Measurements from ENCODE around the gene TMEM222.
"Not testable (repeated sequence)": the region's sequence is repeated elsewhere in the genome, so short reads cannot be mapped to it uniquely, and the experiment has no call there.

The TMEM222 gene

GRCh38 chr1:27380224-27380623 lies 58.3 kb downstream of the TMEM222 start:
- no peak for DNase-seq (ENCODE audit: low spot score)

DNA sequence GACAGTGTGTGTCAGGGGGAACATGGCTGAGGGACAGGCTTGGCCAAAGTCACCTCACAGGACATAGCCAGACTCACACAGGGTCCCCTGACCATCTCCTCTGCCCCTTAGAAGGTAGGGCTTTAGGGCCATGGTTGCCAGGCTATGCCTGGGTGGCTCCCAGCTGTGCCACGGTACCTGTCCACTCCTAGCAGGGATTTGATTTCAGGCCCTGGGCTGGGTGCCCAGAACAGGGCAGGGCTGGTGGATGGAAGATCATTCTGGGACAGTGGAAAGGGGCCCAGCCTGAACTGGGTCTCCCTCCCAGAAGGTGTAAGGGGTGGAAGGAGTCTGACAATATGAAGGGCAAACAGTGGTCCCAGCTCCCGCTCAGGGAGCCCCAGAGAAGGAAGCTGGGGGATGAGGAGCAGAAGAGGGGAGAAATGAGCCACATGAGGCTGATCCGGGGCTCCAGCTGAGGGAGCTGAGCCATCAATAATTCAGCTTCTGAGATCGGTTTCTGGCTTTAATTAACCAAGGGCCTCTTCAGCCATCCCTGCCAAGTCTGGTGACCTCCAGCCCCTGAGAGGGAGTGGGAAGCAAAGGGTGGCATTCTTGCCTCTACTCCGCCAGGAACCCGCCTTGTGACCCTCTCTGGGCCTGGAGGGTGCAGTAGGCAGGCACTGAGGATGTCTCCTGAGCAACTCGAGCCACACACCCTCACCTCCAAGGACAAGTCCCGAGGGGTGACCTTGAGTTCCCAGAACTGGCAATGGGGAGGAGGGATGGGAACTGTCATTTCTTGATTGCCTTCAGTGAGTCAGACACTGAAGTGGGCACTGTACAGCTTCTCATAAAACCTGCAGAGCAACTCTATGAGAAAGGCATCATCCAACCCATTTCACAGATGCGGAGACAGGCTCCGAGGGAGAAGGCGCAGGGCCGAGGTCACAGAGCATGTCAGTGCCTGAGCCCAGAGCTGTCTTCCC lies 59.1 kb downstream of the TMEM222 start:
- no peak for DNase-seq (ENCODE audit: low spot score)

GRCh38 chr1:27381969-27382762 lies 60.2 kb downstream of the TMEM222 start:
- no peak for DNase-seq (ENCODE audit: low spot score)

DNA sequence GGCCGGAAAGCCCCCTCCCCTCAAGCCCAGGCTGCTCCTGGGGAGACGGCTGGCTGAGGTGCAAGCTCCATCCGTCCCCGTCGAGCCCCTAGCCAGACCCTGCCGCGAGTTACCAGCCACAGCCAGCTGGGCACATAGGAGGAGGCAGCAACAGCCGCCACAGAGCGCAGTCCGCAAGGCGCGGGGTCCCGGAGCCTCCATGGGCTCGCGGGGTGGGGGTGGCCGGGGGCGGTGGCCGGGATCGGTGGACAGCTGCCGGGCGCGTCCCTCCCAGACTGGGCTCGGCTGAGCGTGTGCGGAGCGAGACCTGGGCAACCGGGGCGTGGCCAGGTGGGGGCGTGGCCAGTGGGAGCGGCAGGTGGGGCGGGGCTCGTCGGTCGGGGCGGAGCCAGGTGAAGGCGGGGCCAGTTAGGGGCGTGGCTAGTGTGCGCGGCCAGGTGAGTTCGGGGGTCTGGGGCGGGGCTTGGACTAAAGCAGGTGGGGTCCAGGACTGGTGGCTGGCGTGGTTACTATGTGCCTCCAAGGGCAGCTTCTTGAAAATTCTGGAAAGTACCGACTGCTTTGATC lies 61.2 kb downstream of the TMEM222 start, which contains the start of gene CD164L2:
TSS of gene CD164L2 (minus strand) at position 295 of the 567 bp plus-strand sequence. CDS start at position 201, 94 bp downstream.
- no peak for DNase-seq (ENCODE audit: low spot score)

- DNase-seq (ENCODE audit: low spot score): no peak
Observed at GRCh38 chr1:27383661-27384060, 61.7 kb downstream of the TMEM222 start.

GRCh38 chr1:27384797-27385196 lies 62.8 kb downstream of the TMEM222 start:
- not testable (repeated sequence) for DNase-seq (ENCODE audit: low spot score)

All from NAMALWA (cell line).